HG02973 (cell line): ENCODE data around the gene USP48.
"Not testable (repeated sequence)": the region's sequence is repeated elsewhere in the genome, so short reads cannot be mapped to it uniquely, and the experiment has no call there.

ENCODE experiments used
- ATAC-seq: cut with Tn5 transposase; IDR thresholded peaks from one replicate; pipeline ENCODE4 v1.9.1; 2021; ENCODE audit warnings: moderate library complexity; ENCODE audit not compliant: unreplicated experiment

USP48 gene

DNA sequence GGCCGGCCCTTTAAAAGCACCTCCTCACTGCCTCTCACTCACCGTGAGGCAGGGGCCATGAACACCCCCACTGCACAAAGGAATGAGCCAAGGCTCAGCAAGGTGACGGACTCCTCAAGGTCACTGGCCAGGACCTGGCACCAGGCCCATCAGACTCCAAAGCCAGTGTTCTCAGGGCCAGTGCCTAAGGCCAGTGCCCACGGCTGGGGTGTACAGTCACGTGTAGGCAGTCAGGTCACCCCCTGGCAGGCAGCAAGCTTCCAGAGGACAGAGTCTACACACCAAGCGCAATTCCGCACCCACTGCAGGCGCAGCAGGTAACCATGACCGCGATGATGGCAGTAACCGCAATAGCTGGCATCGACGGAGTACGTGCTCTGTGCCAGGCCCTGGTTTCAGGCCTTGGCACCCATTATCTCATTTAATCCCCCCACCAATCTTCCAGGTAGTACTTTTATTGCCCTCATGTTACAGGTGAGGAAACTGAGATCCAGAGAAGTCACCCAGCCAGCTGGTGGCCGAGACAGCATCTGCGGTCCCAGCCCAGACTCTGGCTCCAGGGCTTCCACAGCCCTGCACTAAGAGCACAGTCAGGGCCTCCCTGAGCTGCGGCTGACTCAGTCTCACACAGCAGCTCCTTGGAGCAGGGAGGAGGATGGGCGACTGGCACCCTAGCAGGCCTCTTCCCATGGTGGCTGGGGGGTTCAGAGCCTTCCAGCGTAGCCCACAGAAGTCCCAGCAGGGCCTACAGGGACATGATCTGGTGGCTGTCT is 140.8 kb downstream of the USP48 start:
- ATAC-seq = no peak

DNA sequence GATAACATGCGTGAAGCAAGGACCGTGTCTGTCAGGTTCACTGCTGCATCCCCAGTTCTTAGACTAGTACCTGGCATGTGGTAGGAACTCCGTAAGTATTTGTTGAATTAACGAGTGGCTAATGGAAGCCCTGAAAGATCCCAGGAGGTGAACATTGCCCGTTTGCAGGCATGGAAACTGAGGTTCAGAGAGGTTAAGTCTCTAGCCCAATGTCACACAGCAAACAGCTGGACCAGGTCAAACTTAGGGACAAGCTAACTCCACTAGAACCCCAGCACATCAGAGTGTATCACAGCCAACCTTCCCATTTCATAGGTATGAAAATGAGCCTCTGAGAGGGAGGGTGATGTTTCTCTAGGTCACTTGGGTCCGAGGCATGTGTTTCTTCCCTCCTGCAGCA is 141.4 kb downstream of the USP48 start:
- no peak for ATAC-seq

DNA sequence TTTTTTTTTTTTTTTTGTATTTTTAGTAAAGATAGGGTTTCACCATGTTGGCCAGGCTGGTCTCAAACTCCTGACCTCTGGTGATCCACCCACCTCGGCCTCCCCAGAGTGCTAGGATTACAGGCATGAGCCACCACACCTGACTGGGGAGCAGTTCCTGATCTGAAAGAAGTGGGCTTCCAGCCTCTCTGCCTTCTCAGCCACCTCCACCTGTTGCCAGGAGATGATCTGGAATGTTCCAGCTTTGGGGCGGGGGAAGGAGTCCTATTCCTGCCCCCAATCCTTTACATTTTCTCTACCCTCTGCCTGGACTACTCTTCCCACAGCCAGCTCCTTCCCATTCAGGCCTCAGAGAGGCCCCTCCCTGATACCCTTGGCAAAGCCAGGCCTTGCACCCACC is 141.9 kb downstream of the USP48 start:
- ATAC-seq = no peak

DNA sequence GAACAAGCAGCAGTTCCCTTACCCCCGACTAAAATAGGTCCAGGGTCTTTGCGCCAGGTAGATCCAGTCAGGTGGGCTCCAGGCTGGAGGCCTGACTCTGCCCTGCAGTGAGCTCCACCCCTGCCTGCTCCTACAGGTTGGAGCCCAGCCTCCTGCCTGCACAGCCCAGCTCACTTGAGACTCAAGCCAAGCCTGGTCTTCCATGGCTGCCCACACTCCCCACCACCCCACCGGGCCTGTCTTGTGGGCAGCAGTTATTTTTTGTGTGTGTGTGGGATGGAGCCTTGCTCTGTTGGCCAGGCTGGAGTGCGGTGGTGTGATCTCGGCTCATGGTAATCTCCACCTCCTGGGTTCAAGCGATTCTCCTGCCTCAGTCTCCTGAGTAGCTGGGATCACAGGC is 142.3 kb downstream of the USP48 start:
- no peak for ATAC-seq

DNA sequence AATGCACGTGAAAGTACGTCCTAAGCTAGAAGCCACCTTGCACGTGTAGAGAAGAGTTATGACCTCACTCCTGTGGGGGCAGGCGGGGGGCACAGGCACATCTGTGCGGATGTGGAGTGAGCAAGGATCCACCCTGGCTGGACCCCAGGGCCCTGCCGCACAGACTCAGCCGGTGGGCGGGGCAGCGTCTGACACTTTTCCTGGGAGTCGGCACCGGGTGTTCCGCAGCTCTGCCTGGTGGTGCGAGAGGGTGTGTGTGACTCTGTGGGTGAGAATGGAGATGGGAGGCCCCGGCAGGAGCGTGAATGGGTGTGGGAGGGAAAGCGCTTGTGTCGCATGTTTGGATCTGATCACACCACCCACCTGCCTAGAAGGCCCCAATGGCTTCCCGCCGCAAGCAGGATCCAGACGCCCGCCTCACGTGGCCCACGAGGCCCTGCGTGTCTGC is 143.3 kb downstream of the USP48 start:
- ATAC-seq = no peak

DNA sequence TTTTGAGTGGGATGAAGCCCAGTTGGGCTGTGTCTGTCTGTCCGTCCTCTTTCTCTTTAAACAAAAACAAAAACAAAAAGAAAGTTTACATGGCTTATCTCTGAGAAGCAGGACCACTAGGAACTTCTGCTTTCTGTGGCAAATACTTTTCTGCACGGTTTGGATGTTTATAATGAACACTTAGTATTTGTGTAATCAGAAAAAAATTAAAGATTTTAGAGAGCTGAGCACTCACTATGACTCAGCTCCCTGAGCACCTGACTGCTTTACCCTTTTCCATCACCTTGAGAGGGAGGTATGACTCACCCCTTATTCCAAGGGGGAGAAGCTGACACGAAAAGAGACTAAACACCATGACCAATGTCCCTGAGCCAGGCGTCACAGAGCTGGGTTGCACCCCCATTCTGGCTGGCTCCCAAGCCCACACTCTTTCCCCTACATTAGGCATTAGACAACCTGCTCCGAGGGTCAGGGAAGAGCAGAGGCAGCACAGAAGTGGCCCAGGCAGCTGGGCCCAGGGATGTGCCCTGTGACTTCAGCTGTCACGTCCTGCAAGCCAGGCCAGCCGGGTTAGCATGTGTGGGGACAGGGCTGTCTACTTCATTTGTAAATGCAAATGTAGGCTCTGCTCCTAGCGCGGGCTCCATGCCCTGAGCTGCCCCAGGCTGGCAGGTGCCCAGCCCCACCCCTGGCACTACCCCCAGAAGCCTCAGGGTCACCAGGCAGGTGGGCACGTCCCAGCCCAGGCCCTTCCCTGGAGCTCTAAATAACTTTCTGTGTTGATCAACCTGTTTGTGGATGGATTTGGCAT is 144.2 kb downstream of the USP48 start:
- ATAC-seq = no peak

DNA sequence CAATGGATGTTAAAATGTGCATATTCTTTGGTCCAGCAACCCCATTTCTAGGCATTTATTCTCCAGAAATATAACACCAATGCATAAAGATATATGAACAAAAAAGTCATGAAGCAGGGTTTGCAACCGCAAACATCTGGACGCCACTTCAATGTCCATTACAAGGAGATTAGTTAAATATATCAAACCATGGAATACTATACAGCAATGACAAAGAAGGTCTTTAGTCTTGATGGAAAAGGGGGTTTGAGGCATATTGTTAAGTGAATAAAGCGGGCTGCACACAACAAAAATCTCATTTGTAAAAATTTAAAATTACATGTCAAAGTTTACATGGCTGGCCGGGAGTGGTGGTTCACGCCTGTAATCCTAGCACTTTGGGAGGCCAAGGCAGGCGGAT is 145.4 kb downstream of the USP48 start:
- no peak for ATAC-seq

DNA sequence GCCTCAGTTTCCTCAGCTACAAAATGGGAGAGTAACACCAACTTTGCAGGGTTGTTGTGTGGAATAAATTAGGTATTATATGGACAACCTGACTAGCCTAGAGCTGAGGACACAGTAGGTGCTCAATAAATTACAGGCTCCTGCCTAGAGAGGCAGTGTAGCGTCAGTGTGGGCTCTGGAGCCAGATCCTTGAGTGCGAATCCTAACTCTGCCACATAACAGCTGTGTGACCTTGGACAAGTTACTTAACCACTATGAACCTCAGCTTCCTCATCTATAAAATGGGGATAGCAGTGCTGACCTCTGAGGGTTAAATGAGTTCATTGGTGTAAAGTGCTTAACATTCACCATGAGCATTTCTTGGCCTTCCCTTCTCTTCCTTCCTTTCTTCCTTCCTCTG is 146.9 kb downstream of the USP48 start:
- ATAC-seq = no peak

DNA sequence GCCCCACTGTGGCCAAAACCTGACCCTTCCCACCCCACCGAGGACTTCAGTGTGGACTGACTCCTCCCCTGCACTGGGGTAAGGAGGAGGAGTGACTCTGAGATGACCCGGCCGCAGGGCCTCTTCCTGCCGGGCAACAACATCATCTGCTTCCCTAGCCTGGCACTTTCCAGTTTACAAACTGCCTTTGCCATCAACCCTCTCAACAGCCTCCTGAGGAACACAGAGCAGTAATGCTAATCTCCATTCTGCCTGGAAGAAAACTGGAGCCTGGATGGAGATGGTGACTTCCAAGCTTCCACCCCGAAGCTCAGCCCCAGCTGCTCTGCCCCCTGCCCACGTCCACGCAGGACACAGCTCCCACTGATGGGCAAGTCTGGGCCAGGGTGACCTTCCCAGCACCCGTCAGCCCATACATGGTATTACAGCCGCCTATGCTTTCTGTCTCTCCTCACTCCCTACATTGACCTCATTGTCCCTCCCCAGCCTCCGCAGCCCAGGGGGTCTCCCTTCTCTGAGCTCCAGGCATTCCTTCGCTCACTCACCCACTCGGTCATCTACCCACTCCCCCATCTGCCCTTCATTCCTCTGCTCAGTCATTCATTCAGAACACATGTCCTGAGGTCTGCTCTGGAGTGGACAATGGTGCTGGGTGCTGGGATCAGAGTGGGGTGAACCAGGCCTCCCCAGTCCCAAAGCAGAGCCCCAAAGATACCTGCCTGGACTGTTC is 148.0 kb downstream of the USP48 start:
- no peak for ATAC-seq

DNA sequence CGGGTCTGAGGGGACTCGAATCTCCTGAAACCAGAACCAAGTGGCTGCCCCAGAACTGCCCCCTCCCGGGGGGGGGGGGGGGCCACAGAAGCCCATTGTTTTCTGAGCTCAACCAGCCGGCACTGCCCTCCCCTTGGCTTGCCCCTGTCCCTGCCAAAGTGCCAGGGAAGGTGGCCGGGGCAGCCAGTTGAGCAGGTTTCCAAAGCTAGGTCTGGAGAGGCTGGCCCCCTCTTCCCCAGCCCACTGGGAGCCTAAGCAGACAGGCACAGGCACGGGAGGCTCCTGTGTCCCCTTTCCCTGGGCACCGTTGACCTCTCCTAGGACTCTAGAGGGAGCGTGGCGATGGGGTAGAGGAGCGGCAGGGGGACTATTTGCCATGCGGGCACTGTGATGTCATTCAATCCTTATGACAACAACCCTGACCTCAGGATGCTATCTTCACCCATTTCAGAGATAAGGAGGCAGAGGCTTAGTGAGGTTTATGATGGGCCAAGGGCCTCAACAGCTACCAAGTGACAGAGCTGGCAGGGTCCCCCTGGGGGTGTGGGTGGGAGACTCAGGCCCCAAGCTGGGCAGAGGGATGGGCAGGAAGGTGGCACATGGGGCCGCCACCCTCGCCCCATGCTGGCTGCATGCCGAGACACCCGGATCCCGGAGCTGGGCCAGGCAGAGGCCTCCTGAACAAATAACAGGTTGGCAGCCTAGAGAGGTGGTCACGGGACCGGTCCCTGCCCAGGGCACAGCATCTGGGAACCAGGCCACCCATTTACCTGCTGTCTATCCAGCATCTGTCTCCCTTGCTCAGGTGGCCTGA is 148.8 kb downstream of the USP48 start:
- no peak for ATAC-seq

DNA sequence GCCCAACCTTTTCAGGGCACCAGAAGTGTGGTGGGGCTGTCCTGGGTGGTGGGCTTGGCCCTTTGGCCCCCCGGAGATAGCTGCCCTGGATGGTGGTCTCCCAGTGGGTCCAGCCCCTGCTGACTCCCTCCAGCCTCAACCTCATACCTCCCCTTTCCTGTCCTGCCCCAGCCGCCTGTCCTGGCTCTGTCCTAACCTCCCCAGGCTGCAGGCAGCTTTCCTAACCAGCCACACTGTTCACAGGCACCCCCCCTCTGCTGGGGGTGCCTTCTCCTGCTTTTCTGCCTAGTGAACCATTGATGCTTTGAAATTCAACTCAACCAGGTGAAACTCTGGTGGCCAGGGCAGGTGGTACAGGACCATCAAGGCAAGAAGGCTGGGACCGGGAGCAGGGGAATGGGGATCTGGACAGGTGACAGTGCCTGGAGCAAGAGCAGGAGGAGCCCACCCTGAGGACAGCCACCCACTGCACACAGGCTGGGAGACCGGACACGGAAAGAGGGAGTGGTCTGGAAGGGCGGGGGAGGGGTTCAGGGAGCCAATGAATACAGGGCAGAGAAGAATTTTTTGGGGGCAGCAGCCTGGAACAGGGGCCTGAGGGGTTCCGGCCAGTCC is 149.7 kb downstream of the USP48 start:
- ATAC-seq = no peak

DNA sequence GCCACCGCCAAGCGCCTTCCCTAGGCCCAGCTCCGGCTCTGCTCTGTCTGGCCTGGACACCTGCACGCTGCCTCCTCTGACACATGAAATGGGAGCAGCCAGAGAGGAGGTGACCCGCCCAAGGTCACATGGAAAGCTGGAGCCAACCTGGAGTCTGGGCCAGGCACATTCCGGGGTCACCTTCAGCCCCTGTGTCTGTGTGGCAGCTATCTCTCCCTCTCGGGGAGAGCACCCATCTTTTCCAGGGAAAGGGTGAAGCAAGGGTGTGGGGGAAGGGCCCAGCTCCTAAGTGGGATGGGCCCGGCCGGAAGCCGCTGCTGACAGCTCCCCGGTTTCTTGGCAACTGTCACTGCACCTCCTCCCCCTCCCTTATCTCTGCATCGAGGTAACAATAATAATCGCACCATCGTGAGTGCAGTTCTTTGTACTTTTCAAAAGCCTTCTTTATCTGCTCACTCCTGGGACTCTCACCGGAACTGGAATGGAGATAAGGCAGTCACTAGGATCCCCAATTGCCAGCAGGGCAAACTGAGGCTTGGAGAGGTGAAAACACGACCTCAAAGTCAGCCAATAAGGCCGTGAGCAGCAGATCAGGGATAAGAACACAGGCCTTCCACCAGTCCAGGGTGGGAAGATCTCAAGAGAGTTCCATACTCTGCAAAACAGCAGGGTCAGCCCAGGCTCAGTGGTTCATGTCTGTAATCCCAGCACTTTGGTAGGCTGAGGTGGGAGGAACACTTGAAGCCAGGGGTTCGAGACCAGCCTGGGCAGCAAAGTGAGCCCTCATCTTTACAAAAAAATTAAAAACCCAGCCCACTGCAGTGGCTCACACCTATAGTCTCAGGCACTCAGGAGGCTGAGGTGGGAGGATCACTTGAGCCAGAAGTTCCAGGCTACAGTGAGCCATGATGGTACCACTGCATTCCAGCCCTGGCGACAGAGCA is 150.7 kb downstream of the USP48 start:
- no peak for ATAC-seq

DNA sequence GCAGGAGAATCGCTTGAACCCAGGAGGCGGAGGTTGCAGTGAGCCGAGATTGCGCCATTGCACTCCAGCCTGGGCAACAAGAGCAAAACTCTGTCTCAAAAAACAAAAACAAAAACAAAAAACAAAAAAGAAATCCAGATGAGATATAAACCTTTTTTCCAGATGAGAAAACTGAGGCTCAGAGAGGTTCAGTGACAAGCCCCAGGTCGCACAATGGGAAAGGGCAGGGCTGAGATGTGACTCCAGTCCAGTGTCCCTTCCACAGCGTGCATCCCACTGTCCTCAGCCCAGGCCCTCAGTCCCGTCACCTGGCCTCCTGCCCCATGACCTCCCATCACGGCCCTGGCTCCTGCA is 151.4 kb downstream of the USP48 start:
- ATAC-seq = not testable (repeated sequence)

DNA sequence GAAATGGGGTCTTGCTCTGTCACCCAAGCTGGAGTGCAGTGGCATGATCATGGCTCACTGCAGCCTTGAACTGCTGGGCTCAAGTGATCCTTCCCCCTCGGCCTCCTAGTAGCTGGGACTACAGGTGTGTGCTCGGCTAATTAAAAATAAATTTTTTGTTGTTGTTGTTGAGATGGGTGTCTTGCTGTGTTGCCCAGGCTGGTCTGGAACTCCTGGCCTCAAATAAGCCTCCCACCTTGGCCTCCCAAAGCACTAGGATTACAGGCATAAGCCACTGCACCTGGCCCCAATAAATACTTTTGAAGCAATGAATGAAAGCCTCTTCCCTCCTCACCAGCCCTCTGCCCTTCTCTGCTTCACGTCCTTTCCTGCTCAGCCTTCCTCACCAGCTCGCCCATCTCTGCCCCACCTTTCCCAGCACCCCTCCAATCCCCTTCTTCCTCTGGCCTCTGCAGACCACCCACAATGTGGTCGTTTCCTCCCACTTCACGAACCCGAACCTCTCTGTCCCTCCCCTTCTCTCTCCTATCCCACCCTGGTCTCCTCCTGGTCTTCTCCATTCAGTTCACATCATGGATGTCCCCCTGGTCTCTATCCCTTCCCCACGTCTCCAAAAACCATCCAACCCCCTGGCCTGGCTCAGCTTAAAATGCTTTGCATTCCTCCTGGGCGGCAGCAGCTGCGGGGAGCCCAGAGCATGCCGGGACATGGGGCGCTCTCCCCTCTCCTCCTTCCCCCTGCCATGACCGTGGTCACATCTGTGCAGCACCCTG is 152.2 kb downstream of the USP48 start:
- no peak for ATAC-seq

DNA sequence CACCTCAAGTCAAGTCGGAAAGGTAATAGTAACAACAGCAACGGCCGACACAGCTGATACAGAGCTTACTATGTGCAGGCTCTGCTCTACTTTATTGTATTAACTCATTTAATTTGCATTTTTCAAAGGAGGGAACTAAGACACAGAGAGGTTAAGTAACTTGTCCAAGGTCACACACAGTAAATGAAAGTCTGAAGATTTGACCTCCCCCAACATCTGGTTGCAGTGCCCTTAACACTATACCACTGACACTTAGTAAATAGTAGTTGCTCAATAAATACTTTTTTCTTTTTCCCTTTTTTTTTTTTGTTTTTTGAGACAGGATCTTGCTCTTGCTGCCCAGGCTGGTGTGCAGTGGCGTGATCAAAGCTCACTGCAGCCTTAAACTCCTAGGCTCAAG is 153.0 kb downstream of the USP48 start:
- no peak for ATAC-seq

DNA sequence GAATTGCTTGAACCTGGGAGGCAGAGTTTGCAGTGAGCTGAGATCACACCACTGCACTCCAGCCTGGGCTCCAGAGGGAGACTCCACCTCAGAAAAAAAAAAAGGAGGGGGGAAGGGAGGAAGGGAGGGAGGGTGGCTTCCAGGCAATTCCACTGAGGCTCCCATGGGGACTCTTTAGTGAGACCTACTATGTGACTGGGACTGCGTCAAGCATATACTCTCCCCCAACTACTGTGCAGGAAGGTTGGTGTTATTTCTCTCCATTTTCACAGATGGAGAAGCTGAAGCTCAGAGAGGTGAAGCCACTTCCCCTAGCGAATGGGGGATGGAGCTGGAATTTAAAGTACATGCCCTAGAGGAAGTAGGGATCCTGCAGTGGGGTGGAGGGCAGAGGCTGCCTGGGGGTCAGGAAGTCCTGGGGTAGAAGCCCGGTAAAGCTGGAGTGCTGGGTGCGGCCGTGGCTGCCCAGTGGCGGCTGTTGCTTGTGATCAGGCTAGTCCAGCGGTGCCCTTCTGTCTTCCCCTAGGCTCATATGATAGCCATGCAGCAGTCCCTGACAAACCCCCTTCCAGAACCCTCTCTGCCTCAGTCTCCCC is 154.1 kb downstream of the USP48 start:
- no peak for ATAC-seq
